Testis (tissue), 3 donors: ENCODE measurements around the gene MYO18A. TPM values are rescaled to one million over a fixed set of nuclear protein-coding genes. Genes with fewer than 3 reads are reported as not detected.
"Not testable (repeated sequence)": the region's sequence is repeated elsewhere in the genome, so short reads cannot be mapped to it uniquely, and the experiment has no call there.

Experiments used
- DNase-seq: peaks from one replicate; pipeline ENCODE4 v3.0.0-alpha.2; 2019
- H3K27ac ChIP-seq, 2 donors: fragments of 200-600 bp; sonication (generic); one replicate each; pipeline ENCODE4 v1.5.1; 2019
- H3K27me3 ChIP-seq: fragments of 200-600 bp; sonication (generic); one replicate; pipeline ENCODE4 v1.5.1; 2019
- H3K36me3 ChIP-seq: fragments of 200-600 bp; sonication (generic); one replicate; pipeline ENCODE4 v1.5.1; 2017; ENCODE audit warnings: low read depth; ENCODE audit errors: missing control alignments
- H3K4me1 ChIP-seq: fragments of 200-600 bp; sonication (generic); one replicate; pipeline ENCODE4 v1.5.1; 2019
- H3K4me3 ChIP-seq, 2 donors: fragments of 200-600 bp; sonication (generic); one replicate each; pipeline ENCODE4 v1.5.1; 2017 to 2019
- H3K9me3 ChIP-seq: fragments of 200-600 bp; sonication (generic); one replicate; pipeline ENCODE4 v1.5.1; 2017
- POLR2A ChIP-seq: fragments of 450-650 bp; IDR thresholded peaks from one replicate; pipeline ENCODE4 v1.6.1; 2017; ENCODE audit warnings: antibody characterized with exemption, mild to moderate bottlenecking, moderate library complexity
- WGBS, 2 donors: methylation state at CpG; one replicate each; pipeline ENCODE4 v1.1.5; 2018; 5-methylcytosine and 5-hydroxymethylcytosine counted together
- intact Hi-C: fragments of 100-400 bp; cut with DNase I; formaldehyde crosslinking; loops from one replicate; pipeline ENCODE4 v1.15.1; 2023; ENCODE audit warnings: low total_unique reads
- polyA plus RNA-seq: library from polyadenylated mRNA; stranded (reverse); fragments of 350-450 nt; fragmentation: Illumina TruSeq; extraction: RNeasy Lipid Tissue Mini Kit (QIAGEN cat#74804); gene quantifications from one replicate; pipeline ENCODE4 v1.2.3, GENCODE V29; 2014; ENCODE audit warnings: low read depth, low replicate concordance; ENCODE audit not compliant: insufficient read depth
- total RNA-seq, 2 donors: library from RNA; depleted of rRNA; stranded (reverse); fragments of >200 nt; gene quantifications; one replicate each; pipeline ENCODE4 v1.2.3, GENCODE V29; 2016
- TF ChIP-seq, protein P1 (sequence below), 3 experiments: fragments of 450-650 bp in 2 of 3; fragments of 200-600 bp in 1 of 3; sonication (generic) in 1 of 3; IDR thresholded peaks; one replicate each; pipeline ENCODE4 v1.5.1; 2016 to 2019; ENCODE audit warnings: antibody characterized with exemption in 3 of 3, mild to moderate bottlenecking in 2 of 3, moderate library complexity in 1 of 3

MYO18A gene
- total and polyA plus RNA-seq, 3 donors from 2014 or later, result 89.1 to 154 (median 91.1) TPM

DNA sequence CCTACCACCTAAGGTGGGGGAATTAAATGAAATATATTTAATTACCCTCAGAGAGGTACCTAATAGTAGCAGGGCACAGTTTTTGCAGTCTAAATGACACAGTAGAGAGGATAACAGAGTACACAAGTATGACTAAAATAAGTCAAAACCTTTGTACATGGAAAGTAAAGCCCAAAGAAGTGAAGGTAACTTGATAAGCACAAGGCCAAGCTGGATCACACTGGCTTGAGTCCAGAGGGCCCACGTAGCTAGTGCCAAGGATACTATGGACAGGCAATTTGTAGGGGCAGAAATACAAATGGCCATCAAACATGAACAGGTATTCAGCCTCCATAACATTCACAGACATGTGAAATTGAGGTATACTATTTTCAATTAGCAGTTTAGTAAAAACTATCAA lies 7.6 kb downstream of the MYO18A start:
- no peaks in the 10 kb centered on the region for H3K36me3 ChIP-seq
- intact Hi-C loops, result no loop called here
- H3K27ac ChIP-seq, result no peak overlapping the region
- no peak for DNase-seq
- no peaks in the 10 kb centered on the region for H3K27me3 ChIP-seq
- H3K4me3 ChIP-seq, result no peak overlapping the region
- no peaks in the 10 kb centered on the region for H3K9me3 ChIP-seq
- peaks cover 16% of the 10 kb centered on the region for H3K4me1 ChIP-seq
- 65 to 76% methylated on average over 1 of the region's 1 CpG for WGBS, 2 donors
- TF ChIP-seq POLR2A, result no peak
- TF ChIP-seq, protein P1, sequence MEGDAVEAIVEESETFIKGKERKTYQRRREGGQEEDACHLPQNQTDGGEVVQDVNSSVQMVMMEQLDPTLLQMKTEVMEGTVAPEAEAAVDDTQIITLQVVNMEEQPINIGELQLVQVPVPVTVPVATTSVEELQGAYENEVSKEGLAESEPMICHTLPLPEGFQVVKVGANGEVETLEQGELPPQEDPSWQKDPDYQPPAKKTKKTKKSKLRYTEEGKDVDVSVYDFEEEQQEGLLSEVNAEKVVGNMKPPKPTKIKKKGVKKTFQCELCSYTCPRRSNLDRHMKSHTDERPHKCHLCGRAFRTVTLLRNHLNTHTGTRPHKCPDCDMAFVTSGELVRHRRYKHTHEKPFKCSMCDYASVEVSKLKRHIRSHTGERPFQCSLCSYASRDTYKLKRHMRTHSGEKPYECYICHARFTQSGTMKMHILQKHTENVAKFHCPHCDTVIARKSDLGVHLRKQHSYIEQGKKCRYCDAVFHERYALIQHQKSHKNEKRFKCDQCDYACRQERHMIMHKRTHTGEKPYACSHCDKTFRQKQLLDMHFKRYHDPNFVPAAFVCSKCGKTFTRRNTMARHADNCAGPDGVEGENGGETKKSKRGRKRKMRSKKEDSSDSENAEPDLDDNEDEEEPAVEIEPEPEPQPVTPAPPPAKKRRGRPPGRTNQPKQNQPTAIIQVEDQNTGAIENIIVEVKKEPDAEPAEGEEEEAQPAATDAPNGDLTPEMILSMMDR (IDR thresholded peaks at IDR 0.05), result no peak

DNA sequence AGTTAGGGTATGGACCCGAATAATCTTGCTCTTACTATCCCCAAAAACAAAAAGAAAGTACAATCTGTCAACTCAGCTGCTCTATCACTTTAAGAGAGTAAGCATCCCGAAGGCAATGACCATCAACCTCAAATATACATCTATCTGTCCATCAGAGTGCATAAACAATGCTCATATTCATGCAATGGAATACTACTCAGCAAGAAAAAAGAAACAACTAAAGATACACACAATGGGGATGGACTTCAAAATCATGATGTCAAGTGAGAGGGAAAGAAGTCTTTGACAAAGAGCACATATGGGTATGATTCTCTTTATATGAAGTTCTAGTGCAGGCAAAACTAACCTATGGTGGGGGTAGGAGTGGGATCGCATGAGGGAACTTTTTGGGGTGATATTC lies 9.5 kb downstream of the MYO18A start:
- Histone ChIP-seq H3K36me3 (no peaks in the 10 kb centered on the region), H3K27me3 (no peaks in the 10 kb centered on the region), H3K27ac (no peak overlapping the region), H3K4me3 (no peak overlapping the region), H3K9me3 (no peaks in the 10 kb centered on the region), H3K4me1 (no peaks in the 10 kb centered on the region)
- no peak for DNase-seq
- no peak for TF ChIP-seq POLR2A
- TF ChIP-seq, protein P1 (IDR thresholded peaks at IDR 0.05), result no peak
- intact Hi-C loops, result no loop called here
- WGBS, 2 donors, result 90 to 92% methylated on average over 3 of the region's 3 CpGs

DNA sequence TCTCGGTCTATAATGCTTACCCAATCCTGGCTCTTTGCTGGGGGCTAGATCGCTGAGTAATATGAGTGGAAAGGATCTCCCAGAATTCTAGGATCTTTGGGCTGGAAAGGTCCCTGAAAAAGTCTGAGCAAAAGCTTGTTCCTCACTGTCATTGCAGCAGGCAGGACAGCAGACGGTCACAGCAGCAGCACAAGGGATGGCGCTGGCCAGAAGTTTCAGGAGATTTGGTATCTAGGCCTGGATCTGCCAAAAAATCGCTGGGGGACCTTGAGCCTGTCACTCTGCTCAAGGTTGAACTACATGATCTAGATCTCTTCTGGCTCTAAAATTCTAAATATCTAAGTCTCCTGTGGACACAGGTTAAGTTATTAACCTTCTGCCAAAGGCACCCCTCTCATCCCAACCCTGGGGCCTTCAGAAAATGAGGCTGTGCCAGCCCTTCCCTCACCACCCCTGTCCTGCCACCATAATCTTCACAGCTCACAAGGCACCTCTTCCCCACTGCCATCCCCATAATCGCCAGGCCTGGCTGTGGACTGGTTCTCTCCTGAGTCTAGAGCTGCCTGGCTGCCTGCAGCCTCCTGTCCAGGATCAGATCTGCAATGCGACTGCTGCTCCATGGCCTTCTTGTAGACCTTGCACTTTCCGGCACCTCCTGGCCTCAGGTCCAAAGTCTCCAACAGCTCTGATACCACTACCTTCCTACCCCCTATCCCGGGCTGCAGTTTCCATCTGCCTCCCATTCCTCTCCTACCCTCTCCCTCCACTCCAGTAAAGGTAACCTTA lies 10.2 kb downstream of the MYO18A start:
- DNase-seq, result no peak
- no peaks in the 10 kb centered on the region for H3K27me3 ChIP-seq
- no peak overlapping the region for H3K27ac ChIP-seq
- 90 to 94% methylated on average over 9 of the region's 9 CpGs for WGBS, 2 donors
- H3K9me3 ChIP-seq, result no peaks in the 10 kb centered on the region
- no peak overlapping the region for H3K4me3 ChIP-seq
- intact Hi-C loops, result no loop called here
- H3K4me1 ChIP-seq, result no peaks in the 10 kb centered on the region
- no peaks in the 10 kb centered on the region for H3K36me3 ChIP-seq
- no peak for TF ChIP-seq POLR2A
- TF ChIP-seq, protein P1 (IDR thresholded peaks at IDR 0.05), result no peak

DNA sequence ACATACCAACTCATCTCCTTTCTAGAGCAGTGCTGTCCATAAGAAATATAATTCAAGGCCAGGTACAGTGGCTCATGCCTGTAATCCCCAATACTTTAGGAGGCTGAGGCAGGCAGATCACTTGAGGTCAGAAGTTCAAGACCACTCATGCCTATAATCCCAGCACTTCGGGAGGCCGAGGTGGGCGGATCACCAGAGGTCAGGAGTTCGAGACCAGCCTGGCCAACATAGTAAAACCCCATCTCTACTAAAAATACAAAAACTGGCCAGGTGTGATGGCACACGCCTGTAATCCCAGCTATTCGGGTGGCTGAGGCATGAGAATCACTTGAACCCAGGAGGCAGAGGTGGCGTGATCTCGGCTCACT lies 11.5 kb downstream of the MYO18A start:
- DNase-seq, H3K27ac ChIP-seq, H3K9me3 ChIP-seq, H3K4me3 ChIP-seq, H3K4me1 ChIP-seq, H3K36me3 ChIP-seq, intact Hi-C loops, H3K27me3 ChIP-seq: not testable (repeated sequence)
- WGBS, 2 donors, result 83 to 93% methylated on average over 8 of the region's 8 CpGs

DNA sequence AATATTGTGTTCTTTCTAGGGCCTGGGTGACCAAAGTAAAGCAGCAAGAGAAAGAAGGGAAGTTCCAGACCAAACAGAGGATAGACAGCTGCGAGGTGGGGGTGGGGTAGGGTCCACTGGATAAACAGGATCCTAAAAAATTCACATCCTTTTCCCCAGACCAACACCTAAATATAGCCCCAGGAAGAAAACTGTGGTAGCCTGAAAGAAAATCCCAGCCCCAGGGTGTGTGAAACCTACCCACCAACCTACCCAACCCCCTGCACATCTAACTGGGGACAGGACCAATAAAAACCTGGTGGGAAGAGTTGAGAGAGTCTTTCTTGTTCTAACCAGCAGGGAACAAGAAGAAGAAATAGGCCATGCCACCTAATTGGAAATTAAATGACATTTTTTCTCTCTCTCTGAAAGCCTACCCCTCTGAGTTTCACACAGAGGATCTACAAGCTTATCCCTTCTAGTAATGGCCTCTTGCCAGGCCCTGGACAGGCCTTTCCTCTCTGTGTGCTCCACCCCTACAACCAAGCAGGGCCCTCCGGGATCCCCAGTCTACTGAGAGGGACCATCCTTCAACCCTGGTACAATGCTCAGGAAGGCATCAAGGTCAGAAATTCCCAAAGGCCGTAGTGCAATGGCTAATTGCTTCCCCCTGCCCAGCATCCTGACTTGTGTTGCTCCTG lies 12.0 kb downstream of the MYO18A start:
- 73 to 77% methylated on average over 3 of the region's 3 CpGs for WGBS, 2 donors
- Histone ChIP-seq H3K27me3 (no peaks in the 10 kb centered on the region), H3K4me1 (no peaks in the 10 kb centered on the region), H3K27ac (no peak overlapping the region), H3K4me3 (no peak overlapping the region), H3K36me3 (no peaks in the 10 kb centered on the region), H3K9me3 (no peaks in the 10 kb centered on the region)
- no peak for DNase-seq
- TF ChIP-seq, protein P1 (IDR thresholded peaks at IDR 0.05), result no peak
- intact Hi-C loops, result no loop called here
